HEK293 (cell line): ENCODE measurements around the gene TTC9B.

Experiments used
- CTCF ChIA-PET: fragments of 350-600 bp; formaldehyde crosslinking; extraction: SDS; loops from one replicate; lab custom pipeline; 2021; ENCODE audit warnings: antibody characterized with exemption; lab: Yijun Ruan, JAX
- POLR2A ChIA-PET: fragments of 300-600 bp; formaldehyde crosslinking; extraction: SDS; loops from one replicate; lab custom pipeline; 2020; ENCODE audit warnings: antibody characterized with exemption, inconsistent platforms; lab: Yijun Ruan, JAX
- H3K27ac ChIP-seq: fragments of 200-500 bp; sonication (Bioruptor generic); 2 replicates; pipeline ENCODE4 v1.5.1; 2014; ENCODE audit warnings: low read depth, low read length, control low read depth, inconsistent platforms; ENCODE audit errors: extremely low read depth
- H3K36me3 ChIP-seq, 2 experiments: fragments of 200-500 bp in 1 of 2; sonication (Bioruptor generic) in 1 of 2; 1 replicate in 1 of 2; 2 replicates in 1 of 2; pipeline ENCODE4 v1.5.1; 2014 to 2017; ENCODE audit warnings: inconsistent platforms in 2 of 2, low read length in 2 of 2; ENCODE audit not compliant: control insufficient read depth in 2 of 2, insufficient read depth in 1 of 2
- H3K4me1 ChIP-seq: fragments of 200-500 bp; sonication (Bioruptor generic); 2 replicates; pipeline ENCODE4 v1.5.1; 2014; ENCODE audit warnings: mild to moderate bottlenecking, low read length, inconsistent platforms; ENCODE audit not compliant: control insufficient read depth, insufficient read depth
- H3K4me3 ChIP-seq: 2 replicates; pipeline ENCODE4 v1.5.1; 2011; ENCODE audit warnings: low read depth, mild to moderate bottlenecking, control low read depth, low read length, moderate library complexity
- H3K9me3 ChIP-seq: fragments of 200-500 bp; sonication (Bioruptor generic); 2 replicates; pipeline ENCODE4 v1.5.1; 2014; ENCODE audit warnings: low read depth, low read length, inconsistent platforms; ENCODE audit not compliant: control insufficient read depth, insufficient read depth
- FEZF1 ChIP-seq: fragments of 450-650 bp; formaldehyde crosslinking; IDR thresholded peaks from 2 replicates; pipeline ENCODE4 v1.5.1; 2016; ENCODE audit warnings: missing biosample characterization, missing genetic modification characterization
- SALL2 ChIP-seq: fragments of 450-650 bp; formaldehyde crosslinking; IDR thresholded peaks from 2 replicates; pipeline ENCODE4 v1.5.0; 2017; ENCODE audit warnings: missing biosample characterization, mild to moderate bottlenecking, missing genetic modification characterization, borderline replicate concordance
- ZBTB48 ChIP-seq: fragments of 450-650 bp; formaldehyde crosslinking; IDR thresholded peaks from 2 replicates; pipeline ENCODE4 v1.5.1; 2016; ENCODE audit warnings: missing biosample characterization, missing genetic modification characterization
- ZBTB7A ChIP-seq: fragments of 450-650 bp; formaldehyde crosslinking; IDR thresholded peaks from 2 replicates; pipeline ENCODE4 v1.5.1; 2016; ENCODE audit warnings: low read depth, missing biosample characterization, missing genetic modification characterization
- ZFP37 ChIP-seq: fragments of 450-650 bp; formaldehyde crosslinking; IDR thresholded peaks from 2 replicates; pipeline ENCODE4 v1.5.1; 2016; ENCODE audit warnings: missing biosample characterization, missing genetic modification characterization
- ZNF146 ChIP-seq: fragments of 450-650 bp; formaldehyde crosslinking; IDR thresholded peaks from 2 replicates; pipeline ENCODE4 v1.5.1; 2016; ENCODE audit warnings: missing biosample characterization, missing genetic modification characterization
- ZNF18 ChIP-seq: fragments of 450-650 bp; formaldehyde crosslinking; IDR thresholded peaks from 2 replicates; pipeline ENCODE4 v1.5.1; 2016; ENCODE audit warnings: missing biosample characterization, missing genetic modification characterization
- ZNF202 ChIP-seq: fragments of 450-650 bp; formaldehyde crosslinking; IDR thresholded peaks from 2 replicates; pipeline ENCODE4 v1.5.1; 2016; ENCODE audit warnings: missing biosample characterization, missing genetic modification characterization, borderline replicate concordance
- ZNF214 ChIP-seq: fragments of 450-650 bp; formaldehyde crosslinking; IDR thresholded peaks from 2 replicates; pipeline ENCODE4 v1.5.1; 2017; ENCODE audit warnings: missing biosample characterization, mild to moderate bottlenecking, missing genetic modification characterization, borderline replicate concordance
- ZNF292 ChIP-seq: fragments of 450-650 bp; formaldehyde crosslinking; IDR thresholded peaks from 2 replicates; pipeline ENCODE4 v1.5.1; 2016; ENCODE audit warnings: low read depth, missing biosample characterization, missing genetic modification characterization, borderline replicate concordance
- ZNF324 ChIP-seq: fragments of 450-650 bp; formaldehyde crosslinking; IDR thresholded peaks from 2 replicates; pipeline ENCODE4 v1.5.1; 2016; ENCODE audit warnings: missing biosample characterization, missing genetic modification characterization
- ZNF335 ChIP-seq: fragments of 450-650 bp; formaldehyde crosslinking; conservative IDR thresholded peaks from 2 replicates; pipeline ENCODE4 v1.5.1; 2016; ENCODE audit warnings: missing biosample characterization, missing genetic modification characterization
- ZNF362 ChIP-seq: fragments of 450-650 bp; formaldehyde crosslinking; IDR thresholded peaks from 2 replicates; pipeline ENCODE4 v1.5.1; 2016; ENCODE audit warnings: missing biosample characterization, missing genetic modification characterization
- ZNF488 ChIP-seq: fragments of 450-650 bp; formaldehyde crosslinking; IDR thresholded peaks from 2 replicates; pipeline ENCODE4 v1.5.1; 2016; ENCODE audit warnings: missing biosample characterization, missing genetic modification characterization
- ZNF501 ChIP-seq: fragments of 450-650 bp; formaldehyde crosslinking; IDR thresholded peaks from 2 replicates; pipeline ENCODE4 v1.5.1; 2016; ENCODE audit warnings: missing biosample characterization, missing genetic modification characterization
- ZNF558 ChIP-seq: fragments of 450-650 bp; formaldehyde crosslinking; IDR thresholded peaks from 2 replicates; pipeline ENCODE4 v1.5.1; 2016; ENCODE audit warnings: missing biosample characterization, missing genetic modification characterization
- ZNF580 ChIP-seq: fragments of 450-650 bp; formaldehyde crosslinking; IDR thresholded peaks from 2 replicates; pipeline ENCODE4 v1.5.1; 2016; ENCODE audit warnings: missing biosample characterization, missing genetic modification characterization
- ZNF600 ChIP-seq: fragments of 450-650 bp; formaldehyde crosslinking; IDR thresholded peaks from 2 replicates; pipeline ENCODE4 v1.5.1; 2016; ENCODE audit warnings: missing biosample characterization, missing genetic modification characterization
- ZNF623 ChIP-seq: fragments of 450-650 bp; formaldehyde crosslinking; IDR thresholded peaks from 2 replicates; pipeline ENCODE4 v1.5.1; 2016; ENCODE audit warnings: missing biosample characterization, missing genetic modification characterization
- ZNF624 ChIP-seq: fragments of 450-650 bp; formaldehyde crosslinking; IDR thresholded peaks from 2 replicates; pipeline ENCODE4 v1.5.1; 2017; ENCODE audit warnings: missing biosample characterization, missing genetic modification characterization
- ZNF670 ChIP-seq: fragments of 450-650 bp; formaldehyde crosslinking; IDR thresholded peaks from 2 replicates; pipeline ENCODE4 v1.5.1; 2016; ENCODE audit warnings: missing biosample characterization, missing genetic modification characterization, low read depth
- ZNF830 ChIP-seq: fragments of 450-650 bp; IDR thresholded peaks from 2 replicates; pipeline ENCODE4 v1.5.0; 2018; ENCODE audit warnings: missing biosample characterization, missing genetic modification characterization, low read depth, mild to moderate bottlenecking, moderate library complexity
- ZSCAN5A ChIP-seq: fragments of 450-650 bp; formaldehyde crosslinking; IDR thresholded peaks from 2 replicates; pipeline ENCODE4 v1.5.1; 2016; ENCODE audit warnings: missing biosample characterization, missing genetic modification characterization

TTC9B gene

GRCh38 chr19:40265055-40265762 lies 47.0 kb upstream of the TTC9B start:
- TF ChIP-seq ZBTB7A (tag by site-specific recombination), result no peak
- TF ChIP-seq ZNF146 (tag by site-specific recombination), result no peak
- no peak for TF ChIP-seq ZNF623 (tag by site-specific recombination)
- TF ChIP-seq SALL2 (tag by site-specific recombination), result no peak
- no peak for TF ChIP-seq ZNF335 (tag by site-specific recombination)
- no peak for TF ChIP-seq ZNF580 (tag by site-specific recombination)
- TF ChIP-seq ZNF214, result no peak
- TF ChIP-seq ZNF324 (tag by site-specific recombination), result no peak
- no peak for TF ChIP-seq ZNF558 (tag by site-specific recombination)
- TF ChIP-seq ZNF501 (tag by site-specific recombination), result no peak
- TF ChIP-seq ZNF624, result no peak
- no peak for TF ChIP-seq ZNF670
- no peak for TF ChIP-seq ZNF488
- peak overlapping the region; percentile 55; the same call in 1 of the 2 replicates for H3K27ac ChIP-seq
- CTCF ChIA-PET, result interaction anchor here (0.5 to 0.6 kb wide), 2 partner anchors 37 to 1053 kb away, joined by 3 to 4 read pairs; no protein-coding TSS in a partner anchor
- no peaks in the 10 kb centered on the region for H3K9me3 ChIP-seq
- H3K36me3 ChIP-seq, result peaks cover 58 to 65% of the 10 kb centered on the region in 2 experiments
- no peak overlapping the region for H3K4me3 ChIP-seq
- POLR2A ChIA-PET, result interaction anchor here (0.6 kb wide), 1 partner anchor 11 kb away, joined by 3 read pairs; no protein-coding TSS in a partner anchor
- no peaks in the 10 kb centered on the region; the same call in 1 of the 2 replicates for H3K4me1 ChIP-seq

- CTCF ChIA-PET, result interaction anchor here (0.6 kb wide), 3 partner anchors 161 to 1052 kb away, joined by 3 to 4 read pairs (median 3); partner anchors contain the start of gene SERTAD1
- TF ChIP-seq ZNF202 (tag by site-specific recombination), result no peak
- TF ChIP-seq ZBTB48, result peak; percentile 23; the same call in 1 of the 2 replicates
- Histone ChIP-seq H3K4me3 (no peak overlapping the region), H3K4me1 (peaks cover 2% of the 10 kb centered on the region; the same call in 1 of the 2 replicates), H3K36me3 (peaks cover 51 to 66% of the 10 kb centered on the region in 2 experiments), H3K9me3 (no peaks in the 10 kb centered on the region), H3K27ac (no peak overlapping the region)
- POLR2A ChIA-PET, result no interaction called here
Measured at GRCh38 chr19:40264314-40265054, 46.3 kb upstream of the TTC9B start.

- Histone ChIP-seq H3K9me3 (no peaks in the 10 kb centered on the region), H3K27ac (no peak overlapping the region; the same call in 1 of the 2 replicates), H3K4me1 (peaks cover 3% of the 10 kb centered on the region; the same call in 1 of the 2 replicates), H3K36me3 (peaks cover 50 to 63% of the 10 kb centered on the region in 2 experiments), H3K4me3 (no peak overlapping the region)
- POLR2A ChIA-PET, result no interaction called here
- CTCF ChIA-PET, result interaction anchor here (0.6 kb wide), 1 partner anchor 182 kb away, joined by 4 read pairs; no protein-coding TSS in a partner anchor
- no peak for TF ChIP-seq FEZF1
- no peak for TF ChIP-seq ZNF600 (tag by site-specific recombination)
- no peak for TF ChIP-seq ZNF830 (tag by site-specific recombination)
- TF ChIP-seq ZNF324 (tag by site-specific recombination), result no peak
- no peak for TF ChIP-seq ZFP37 (tag by site-specific recombination)
- no peak for TF ChIP-seq ZBTB7A (tag by site-specific recombination)
- TF ChIP-seq ZNF18 (tag by site-specific recombination), result no peak
- no peak for TF ChIP-seq ZNF362 (tag by site-specific recombination)
- no peak for TF ChIP-seq ZSCAN5A (tag by site-specific recombination)
- TF ChIP-seq ZNF292 (tag by site-specific recombination), result no peak
Measured at GRCh38 chr19:40263440-40264313, 45.5 kb upstream of the TTC9B start.
